ENCODE measurements around the gene SACS.
"Not testable (repeated sequence)": the region's sequence is repeated elsewhere in the genome, so short reads cannot be mapped to it uniquely, and the experiment has no call there.

The SACS gene

DNA sequence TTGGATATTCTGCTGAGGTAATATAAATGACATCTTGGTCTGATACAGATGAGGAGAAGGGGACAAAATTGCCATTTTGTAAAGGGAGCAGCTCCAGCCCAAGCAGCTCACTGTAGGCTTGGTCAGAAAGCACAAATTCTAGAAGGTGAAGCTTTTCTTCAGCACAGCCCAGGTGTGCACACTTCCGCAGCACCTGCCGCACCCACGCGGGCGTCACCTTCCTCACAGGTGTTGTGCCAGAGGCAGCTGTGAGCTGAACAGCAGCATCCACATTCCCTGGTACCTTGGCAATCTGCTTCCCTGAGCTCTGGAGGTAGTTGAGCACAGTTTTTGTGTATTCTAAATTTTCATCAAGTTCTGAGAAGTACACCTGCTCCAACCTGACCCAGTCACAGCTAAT, 79.0 kb downstream of the SACS start:
- no peak for DNase-seq

DNA sequence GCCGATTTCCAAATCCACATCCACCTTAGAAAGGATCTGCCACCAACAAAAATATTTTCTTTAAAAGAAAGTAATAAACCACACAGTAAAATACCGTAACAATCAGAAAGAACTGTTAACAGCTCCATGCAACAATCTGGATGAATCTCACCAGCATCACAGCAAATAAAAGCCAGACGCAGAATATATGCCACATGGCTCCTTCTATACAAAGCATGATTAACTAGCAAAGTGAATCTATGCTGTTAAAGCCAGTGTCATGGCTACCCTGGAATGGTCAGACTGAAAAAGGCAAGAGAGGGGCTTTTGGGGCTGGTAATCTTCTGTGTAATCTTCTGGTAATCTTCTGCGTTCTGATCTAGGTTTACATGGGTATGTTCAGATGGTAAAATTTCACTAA, 81.3 kb downstream of the SACS start:
- DNase-seq: no peak

DNA sequence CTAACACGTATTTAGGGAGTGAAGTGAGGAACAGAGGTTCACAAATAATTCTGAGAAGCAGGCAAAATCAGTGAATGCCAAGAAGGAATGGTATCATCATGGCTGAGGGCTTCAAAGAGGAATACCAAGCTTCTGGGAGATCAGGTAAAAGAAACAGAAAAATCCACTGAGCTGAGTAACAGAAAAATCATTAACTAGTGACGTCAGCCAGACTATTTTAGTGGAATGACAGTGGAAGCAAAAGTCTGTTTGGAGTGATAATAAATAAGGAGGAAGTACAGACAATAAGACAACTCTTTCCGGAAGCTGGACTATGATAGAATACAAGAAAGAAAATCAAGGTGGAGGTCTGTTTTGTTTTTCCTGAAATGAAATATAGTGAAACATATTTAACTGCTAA, 83.5 kb downstream of the SACS start:
- DNase-seq: no peak

DNA sequence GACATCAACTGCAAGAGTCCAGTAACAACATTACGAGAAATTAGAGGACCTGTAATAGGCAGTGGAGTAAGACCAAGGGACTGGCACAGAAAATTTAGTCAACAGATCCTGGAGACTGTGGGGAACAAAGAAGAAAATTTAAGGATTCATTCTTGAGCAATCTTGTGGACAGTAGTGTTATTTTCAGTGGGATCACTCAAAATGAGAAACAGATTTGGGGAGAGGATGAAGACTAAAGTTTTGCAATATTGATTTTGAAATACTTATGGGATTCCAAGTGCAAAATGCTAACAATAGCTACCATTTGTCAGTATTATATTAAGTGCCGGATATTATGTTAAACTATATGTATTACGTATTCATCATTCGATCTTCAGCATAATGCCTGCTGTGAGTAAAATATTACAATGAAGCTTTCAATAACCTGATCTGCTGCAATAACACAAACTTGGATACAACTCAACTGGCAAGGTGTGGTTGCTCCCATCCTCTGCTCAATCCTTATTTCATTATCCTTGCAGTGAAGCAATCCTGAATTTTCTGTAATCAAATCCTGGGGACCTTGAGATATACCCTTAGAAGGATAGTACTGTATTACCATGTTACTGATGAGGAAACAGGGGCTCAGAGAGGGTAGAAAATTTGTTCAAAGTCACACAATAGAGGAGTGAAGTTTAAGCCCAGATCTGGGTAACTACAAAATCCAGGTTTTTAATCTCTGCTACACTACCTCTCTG, 84.2 kb downstream of the SACS start:
- no peak for DNase-seq

DNA sequence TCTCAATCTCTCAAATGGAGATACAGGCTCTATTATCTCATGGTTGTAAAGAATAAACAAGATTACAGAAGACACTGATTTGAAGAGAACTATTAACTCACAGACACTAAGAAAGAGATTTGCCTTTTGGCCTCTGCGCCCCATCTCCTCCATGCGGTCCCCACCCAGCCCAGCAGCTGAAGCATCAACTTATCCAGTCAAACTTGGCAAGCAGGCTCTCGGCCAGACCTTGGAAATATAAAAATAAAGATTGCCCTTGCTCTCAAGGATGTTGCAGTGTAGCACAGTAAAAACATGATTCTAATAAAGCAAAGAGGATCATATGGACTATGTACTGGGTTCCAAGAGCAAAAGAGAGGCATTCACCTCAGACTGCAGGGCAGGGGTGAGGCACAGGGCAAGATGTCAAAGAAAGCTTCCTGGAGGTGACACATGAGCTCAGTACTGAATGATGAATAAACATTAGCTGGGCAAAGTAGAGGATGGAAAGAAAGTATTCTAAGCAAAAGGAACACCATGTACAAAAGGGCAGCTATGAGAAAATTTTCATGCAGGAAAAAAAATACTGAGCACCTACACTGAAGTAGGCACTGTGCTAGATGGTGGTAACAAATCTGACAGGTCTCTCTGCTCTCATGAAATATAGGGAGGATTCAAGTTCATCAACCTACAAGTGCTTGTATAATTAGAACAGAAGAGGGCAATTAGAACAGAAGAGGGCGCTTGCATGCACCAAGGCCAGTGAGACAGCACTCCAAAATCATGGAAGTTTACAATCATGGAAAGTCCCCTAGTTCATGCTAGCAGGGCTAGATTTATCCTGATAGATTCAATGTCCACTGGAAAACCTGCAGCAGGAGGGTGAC, 85.0 kb downstream of the SACS start:
- no peak for DNase-seq

DNA sequence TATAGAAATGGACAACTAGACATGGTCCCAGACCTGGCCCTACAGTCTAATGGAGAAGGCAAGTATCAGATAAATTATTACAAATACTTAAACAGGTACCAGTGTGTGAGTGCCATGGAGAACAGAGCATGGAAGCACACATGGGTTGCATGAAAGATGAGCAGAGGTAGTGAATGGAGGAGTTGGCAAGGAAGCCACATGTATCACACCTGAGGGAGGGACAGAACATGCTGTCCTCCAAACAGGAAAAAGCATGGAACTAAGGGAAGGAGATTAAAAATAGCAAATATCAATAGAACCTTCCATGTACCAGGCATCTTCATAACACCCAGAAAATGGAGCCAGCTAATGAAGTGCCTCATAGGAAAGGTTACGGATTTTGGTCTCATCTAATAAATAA, 85.9 kb downstream of the SACS start:
- DNase-seq: no peak

DNA sequence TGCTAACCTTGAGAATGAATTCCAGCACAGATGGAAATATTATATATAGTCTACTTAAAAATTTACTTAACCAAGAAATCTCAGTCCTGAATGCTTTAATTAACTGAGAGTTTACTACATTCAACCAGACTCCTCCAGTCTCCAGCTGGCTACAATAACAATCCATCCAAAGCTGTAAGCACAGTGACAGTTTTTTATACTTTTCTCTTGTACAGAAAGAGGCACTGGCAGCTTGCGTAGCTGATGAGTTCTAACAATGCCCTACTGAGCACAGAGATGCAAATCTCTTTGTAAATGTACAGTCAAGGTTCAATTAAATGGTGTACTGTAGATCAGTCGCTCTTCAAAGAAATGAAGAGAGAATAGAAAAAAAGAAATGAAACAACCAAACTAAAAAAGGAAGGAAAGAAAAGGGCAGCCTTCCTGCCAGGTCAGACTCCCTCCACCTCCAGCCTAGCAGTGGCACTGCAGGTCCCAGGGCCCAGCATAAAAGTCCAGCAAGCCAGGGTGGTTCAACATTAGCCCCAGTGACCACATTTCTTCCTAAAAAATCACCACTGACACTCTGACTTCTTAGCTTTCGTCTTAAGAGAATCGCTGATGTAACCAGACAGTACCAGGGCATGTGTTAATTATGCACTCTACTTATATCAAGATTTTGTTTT, 88.4 kb downstream of the SACS start:
- DNase-seq: no peak

DNA sequence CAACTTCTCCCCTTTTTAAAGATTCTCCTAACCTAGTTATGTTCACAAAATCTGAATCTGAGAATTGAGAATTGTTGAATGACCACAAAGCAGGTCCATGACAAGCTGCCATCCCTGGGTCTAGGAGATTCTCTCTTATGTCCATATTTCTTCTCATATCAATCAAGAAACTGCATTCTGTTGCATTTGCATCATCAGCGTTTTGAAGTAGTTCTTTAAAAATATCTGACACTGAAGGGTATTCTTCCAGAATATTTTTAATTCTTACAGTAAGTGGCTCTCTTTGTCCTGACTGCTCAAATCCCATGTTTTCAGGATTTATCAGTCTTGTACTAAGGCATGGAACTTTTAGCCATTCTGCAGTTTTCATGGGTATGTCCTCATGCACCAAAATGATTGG, 94.3 kb downstream of the SACS start:
- no peak for DNase-seq

DNA sequence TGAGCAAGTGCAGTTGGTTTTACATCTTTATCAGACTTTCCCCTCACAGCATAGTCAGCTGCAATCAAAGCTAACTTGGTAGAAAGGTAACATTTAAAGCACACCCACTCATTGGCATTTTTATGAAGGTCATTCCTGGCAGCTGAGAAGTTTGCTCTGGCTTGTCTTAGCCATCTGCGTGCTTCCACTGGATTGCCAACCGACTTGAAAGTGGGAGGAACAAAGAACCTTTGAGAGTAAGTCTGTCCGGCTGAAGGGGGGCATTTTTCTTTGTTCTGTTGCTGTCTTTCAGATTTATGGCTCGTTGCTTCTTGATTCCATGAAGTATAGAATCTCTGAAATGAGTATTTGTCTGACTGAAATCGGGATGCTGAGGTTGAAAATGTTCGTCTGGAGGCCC, 103.1 kb downstream of the SACS start:
- no peak for DNase-seq

DNA sequence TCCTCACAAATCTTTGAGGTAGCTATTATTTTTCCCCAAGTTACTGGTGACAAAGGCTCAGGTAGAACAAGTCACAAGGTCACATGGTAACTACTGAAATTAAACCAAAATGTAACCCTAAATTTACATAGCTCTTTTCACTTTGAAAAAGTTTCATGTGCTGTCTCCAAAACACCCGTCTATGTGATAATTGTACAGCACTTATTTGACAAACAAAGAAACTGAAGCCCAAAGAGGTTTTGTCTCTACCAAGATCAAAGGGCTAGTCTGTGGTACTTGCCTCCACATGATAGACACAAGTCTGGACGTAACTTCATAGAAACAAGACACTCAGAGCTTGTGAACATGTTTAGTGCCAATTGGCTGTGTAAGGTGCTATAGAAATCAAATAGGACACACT, 108.3 kb downstream of the SACS start:
- DNase-seq: no peak

DNA sequence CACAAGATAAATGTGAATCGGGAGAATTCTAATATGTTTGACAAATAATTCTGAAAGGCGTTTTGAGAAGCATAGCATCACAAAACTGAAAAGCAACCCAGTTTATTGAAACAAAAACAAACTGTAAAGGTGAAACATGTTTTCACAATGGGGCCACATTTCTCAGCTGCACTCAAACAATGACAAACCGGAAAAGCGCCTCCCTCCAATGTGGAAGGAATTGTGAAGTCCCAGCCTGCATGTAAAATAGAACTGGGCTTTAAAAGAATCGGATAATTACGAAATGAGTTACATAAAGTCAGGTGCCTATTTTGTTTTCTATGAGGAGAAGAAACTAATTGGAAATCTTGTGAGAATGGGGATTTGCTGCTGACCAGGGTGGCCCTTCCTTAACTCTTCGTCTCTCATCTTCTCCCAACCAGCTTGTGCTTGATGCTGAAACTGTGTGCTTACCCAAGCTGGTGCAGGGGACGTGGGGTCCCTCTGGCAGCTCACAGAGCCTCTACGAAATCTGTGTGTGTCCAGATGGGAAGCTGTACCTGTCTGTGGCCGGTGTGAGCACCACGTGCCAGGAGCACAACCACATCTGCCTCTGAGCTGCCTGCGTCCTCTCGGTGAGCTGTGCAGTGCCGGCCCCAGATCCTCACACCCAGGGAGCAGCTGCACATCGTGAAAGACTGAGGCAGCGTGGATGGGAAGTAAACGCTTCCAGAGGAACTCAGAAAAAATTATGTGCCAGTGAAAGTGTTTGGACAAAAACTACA, 109.4 kb downstream of the SACS start:
- DNase-seq: no peak

DNA sequence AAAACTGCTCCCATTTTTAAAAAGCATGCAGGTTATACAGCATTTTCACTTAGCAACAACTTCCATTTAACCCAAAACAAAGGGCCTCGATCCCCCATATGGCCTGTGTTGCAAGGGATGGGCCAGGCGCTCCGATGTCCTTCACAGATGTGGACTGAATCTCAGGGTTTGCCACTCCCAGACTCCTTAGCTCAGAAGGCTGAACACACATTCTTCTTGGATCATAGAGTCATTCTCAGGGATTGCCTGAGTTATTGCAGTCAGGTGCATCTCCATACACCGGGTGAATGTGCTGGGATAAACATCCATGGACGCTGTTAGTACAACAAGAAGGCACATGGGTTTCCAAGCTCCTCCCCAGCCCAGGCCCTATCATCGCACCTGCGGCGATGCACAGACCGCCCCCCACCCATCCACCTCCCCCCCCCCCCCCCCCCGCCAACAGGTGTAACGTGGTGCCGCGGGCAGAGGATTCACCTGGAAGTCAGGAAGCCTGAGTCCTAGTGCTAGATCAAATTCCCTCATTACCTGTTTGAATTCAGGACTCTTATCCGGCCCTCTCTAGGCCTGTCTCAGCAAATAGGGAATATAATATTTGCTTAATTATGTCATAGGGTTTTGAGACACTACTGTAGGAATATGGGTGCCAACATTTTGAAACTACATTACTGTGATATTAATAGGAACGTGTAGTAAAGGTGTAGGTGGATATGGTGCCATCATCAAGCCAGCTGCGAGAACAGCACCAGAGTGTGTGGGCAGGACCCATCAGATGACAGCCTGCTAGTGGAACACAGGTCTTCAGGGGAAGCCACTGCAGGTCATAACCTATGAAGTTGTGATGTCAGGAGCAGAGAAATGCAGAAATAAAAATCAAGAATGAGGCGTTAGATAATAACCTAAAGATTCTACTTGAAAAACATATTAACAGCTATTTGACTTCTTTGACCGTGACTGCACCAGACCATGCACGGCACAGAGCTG, 110.9 kb downstream of the SACS start:
- no peak for DNase-seq

DNA sequence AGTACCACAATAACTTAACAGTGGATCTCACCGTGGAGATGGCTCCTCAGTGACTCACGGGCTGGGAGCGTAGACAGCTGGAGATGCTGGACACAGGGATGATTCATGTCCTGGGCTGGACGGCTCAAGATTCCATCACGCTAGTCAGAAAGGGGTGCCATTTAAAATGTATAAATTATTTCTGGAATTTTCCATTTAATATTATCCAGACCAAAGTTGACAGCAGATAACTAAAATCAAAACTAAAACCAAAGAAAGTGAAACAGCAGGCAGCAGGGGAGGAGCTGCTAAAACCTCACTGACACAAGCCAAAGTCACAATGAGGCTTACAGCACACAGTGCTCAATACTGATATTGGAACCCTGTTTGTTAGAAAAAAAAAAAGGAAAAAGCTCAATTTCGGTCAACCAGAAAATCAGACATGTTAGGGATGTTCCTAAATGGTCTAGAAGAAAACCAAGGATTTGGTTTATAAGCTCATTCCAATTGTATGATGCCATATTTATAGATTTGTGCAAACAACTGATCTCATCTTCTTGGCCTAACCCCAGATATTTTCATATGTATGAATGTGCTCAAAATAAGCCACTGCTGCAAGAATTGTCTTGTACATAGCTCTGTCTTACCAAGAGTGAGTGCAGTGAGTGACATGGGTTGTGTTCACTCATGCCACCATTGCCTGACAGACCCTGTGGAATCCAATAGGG, 111.8 kb downstream of the SACS start:
- DNase-seq: no peak

DNA sequence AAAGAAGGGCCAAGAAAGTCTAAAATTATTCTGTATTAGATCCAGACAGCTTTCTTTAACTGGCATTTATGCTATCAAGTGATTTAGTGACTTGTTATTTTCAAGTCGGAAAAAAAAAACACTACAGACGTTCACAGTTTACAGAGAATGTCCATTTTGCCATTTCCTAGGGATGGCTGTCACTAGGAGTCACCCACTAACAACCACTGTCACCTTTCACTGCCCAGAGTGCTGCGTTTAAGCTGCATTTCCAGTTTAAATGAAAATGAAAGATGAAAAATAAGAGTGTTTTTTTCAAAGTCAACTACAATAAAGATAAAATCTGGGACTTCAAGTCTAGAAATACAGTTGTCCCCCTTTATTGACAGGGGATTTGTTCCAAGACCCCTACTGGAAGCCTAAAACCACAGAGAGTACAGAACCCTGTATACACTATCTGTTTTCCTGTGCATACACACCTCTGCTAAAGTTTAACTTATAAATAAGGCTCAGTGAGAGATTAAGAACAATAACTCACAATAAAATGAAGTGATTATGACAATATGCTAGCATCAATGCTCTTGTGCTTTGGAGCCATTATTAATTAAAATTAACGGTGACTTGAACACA, 112.5 kb downstream of the SACS start:
- no peak for DNase-seq

DNA sequence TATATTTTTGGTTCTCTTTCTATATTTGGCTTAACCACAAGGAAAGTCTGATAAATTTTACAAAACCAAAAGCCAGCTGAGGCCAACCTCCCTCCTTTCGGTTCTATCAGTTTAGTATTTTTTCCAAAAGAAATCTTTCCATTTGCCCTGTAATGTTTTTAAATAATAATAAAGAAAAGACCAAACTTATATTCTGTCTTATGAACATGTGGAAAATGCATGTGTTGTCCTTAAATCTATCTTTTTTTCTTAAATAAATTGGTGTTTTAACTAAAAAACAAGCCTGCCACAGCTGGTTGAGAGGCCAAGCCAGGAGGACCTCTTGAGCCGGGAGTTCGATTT, 113.6 kb downstream of the SACS start:
- DNase-seq: no peak

DNA sequence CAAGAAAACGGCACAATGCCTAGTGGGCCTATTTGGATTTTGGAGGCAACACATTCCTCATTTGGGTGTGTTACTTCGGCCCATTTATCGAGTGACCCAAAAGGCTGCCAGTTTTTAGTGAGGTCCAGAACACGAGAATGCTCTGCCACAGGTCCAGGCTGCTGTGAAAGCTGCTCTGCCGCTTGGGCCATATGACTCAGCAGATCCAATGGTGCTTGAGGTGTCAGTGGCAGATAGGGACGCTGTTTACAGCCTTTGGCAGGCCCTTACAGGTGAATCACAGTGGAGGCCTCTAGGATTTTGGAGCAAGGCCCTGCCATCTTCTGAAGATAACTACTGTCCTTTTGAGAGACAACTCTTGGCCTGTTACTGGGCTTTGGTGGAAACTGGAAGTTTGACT, 118.7 kb downstream of the SACS start:
- DNase-seq: not testable (repeated sequence)

DNA sequence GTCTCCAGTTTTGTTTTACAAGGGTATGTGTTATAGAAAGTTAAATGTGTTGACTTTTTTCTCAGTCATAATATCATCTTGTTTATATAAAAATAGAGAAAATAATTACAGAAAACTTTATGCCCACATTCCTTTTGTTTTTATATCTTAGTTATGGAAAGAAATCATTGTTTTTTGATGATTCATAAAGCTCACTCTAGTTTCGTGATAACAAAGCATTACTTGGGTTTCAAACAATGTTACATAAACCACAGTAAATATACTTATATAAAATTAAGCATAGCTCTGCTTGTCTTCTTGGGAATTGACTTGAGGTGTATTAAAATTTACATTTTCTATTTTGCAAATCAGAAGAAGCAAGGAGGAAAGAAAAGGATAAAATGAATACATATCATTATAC, 140.9 kb downstream of the SACS start:
- DNase-seq: no peak

DNA sequence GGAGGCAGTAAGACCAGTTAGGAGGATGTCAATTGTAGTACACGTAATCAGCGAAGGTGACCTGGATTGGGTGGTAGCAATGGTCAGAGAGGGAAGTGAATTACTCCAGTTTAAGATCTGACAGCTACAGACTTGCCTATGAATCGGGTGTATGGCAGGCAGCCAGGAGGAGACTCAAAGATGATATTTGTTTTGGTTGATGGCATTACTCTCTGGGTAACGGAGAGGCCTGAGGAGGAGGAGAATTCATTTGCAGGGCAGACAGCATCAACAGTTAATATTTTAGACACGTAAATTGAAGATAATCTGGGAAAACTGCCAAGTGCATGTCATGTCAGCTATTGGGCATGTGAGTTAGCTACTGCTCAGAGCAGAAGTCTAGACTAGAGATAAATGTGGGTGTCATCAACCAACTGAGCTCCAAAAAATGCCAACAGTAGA, 143.6 kb downstream of the SACS start:
- DNase-seq: no peak

DNA sequence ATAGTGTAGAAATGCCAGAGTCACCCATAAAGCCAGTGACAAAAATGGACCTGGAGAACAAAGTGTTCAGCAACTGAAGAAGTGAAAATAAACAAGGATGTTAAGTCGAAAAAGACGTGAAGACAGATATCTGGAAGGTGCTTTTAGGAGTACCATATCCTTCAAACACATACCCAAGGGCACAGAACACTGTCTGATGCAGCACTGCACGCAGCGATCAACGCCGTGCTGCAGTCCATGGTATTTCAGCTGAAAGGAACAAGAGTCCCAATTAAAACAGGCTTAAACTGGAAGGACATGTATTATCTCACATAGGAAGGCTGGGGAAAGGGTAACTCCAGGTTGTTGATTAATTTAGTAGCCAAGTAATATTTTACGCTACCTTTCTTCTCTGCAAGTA, 144.5 kb downstream of the SACS start:
- no peak for DNase-seq

DNA sequence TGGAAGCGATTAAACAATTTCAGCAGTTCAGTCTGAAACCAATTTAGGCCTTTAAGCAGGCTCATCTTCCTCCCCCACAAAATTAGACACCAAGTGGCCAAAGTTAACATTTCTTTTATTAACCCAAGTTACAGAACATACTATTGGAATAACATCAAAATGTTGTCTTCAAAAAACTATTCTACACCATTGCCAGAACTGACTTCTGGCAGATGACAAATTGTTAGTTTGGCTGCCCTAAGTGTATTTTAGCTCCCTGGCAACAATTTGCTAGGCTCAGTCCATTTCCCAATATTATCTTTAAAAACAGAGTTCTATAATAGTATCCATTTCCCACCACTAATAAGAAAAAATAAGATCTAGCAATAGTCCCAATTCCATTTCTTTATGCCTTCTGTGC, 144.9 kb downstream of the SACS start:
- no peak for DNase-seq

DNA sequence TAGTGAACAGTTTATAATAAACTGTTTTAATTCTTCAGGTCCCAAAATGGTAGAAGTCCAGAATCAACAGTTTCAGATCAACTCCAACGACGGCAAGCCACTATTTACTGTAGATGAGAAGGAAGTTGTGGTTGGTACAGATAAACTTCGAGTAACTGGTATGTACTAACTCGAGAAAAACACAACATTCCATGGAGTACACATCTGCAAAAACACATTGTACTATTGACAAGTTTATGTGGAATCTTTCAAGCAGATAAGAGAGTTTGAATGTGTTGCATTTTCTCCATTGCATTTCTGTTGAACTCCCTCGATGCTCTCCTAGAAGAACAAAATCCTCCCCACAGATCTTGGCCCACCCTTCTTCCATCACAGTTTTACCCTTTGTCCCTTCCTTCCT, 154.2 kb downstream of the SACS start:
- no peak for DNase-seq

All from stimulated activated naive CD4-positive, alpha-beta T cell (primary cell).